DMS53 (cell line): ENCODE results near the gene MEIG1.
"Not testable (repeated sequence)": the region's sequence is repeated elsewhere in the genome, so short reads cannot be mapped to it uniquely, and the experiment has no call there.

Experiments used
- DNase-seq: peaks from one replicate; lab custom pipeline; 2025; lab: John Stamatoyannopoulos, UW

The MEIG1 gene, protein sequence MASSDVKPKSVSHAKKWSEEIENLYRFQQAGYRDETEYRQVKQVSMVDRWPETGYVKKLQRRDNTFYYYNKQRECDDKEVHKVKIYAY

DNA sequence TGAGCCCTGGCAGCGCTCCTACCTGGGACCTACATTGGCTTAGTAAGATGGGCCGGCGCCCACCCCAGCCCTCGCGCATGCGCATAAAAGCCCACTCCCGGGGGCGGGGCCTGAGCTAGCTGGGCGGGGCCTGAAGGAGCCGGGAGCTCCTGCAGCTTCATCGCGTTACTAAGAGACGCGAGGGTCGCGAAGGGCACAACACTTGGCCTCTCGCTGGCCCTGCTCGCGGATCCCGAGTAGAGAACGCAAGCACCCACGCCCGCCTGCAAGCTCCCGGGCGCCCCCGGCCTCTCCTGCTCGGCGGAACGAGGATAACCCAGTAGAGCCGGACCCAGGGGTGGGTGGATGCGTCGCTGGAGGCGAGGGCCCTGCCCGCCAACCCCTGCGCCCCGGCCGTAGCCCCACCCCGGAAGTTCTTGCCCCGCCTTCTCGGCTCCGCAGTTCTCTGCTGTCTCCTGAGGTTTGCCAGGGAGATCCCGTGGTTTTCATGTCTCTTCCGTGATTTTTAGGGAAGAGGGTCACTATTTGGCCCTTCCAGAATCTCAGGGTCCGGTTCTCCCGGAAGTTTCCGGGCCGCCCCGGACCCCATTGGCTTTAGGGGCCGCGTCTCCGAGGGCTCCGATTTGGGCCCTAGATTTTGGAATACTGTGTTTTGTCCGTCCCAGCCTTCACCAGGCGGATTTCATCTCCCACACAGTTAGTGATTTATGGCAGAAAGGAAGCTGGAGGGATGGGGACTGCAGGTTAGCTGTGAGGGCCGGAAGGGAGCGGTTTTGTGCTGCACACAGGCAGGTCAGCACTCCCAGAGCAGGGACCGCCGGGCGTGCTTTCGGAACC, at the start of gene MEIG1:
Gene MEIG1, plus strand, starts transcription at position 168 of the 837 bp plus-strand sequence. CDS start 7,081 bp downstream, outside the sequence.
- DNase-seq: peak; percentile 99

DNA sequence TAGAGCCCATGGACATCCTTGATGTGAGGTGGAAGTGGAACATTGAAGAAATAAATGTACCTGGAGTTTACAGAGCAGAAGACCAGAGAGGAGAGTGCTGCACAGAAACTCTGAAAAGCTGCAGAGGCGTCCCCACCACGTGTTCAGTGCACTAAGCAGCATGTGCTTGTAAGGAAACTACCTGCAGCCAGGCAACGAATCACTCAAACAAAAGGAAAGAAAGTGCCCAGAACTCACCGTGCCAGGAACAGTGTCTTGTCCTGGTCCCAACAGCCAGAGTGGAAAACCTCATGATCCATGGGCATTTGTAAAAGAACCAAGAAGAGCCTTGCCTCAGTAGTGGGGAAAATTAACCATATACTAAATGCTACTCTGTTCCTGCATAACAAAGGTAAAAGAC, 48.2 kb upstream of the MEIG1 start:
- no peak for DNase-seq

DNA sequence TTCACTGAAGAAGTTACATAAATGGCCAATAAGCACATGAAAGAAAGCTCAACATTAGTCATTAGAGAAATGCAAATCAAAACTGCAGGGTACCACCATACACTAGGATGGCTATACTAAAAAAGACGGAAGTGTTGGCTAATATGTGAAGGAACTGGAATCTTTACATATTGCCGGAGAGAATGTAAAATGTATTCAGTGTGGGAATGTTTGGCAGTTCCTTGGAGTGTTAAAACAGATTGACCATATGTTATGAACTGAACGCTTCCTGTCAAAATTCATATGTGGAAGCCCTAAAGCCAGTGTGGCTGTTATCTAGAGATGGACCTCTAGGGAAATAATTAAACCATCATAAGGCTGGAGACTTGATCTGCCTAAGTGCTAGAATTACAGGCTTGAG, 47.4 kb upstream of the MEIG1 start:
- DNase-seq: no peak

DNA sequence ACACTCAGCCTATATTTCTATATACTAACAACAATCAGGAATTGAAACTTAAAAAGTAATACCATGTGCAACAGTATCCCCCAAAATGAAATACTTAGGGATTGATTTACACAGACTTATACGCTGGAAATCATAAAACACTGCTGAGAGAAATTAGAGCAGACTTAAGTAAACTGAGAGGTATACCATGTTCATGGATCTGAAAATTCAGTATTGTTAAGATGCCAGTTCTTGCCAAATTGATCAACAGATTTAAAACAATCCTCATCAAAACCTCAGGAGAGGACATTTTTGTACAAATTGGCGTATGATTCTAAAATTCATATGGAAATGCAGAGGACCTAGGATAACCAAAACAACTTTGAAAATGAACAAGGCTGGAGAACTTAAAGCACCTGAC, 42.6 kb upstream of the MEIG1 start:
- DNase-seq: no peak

DNA sequence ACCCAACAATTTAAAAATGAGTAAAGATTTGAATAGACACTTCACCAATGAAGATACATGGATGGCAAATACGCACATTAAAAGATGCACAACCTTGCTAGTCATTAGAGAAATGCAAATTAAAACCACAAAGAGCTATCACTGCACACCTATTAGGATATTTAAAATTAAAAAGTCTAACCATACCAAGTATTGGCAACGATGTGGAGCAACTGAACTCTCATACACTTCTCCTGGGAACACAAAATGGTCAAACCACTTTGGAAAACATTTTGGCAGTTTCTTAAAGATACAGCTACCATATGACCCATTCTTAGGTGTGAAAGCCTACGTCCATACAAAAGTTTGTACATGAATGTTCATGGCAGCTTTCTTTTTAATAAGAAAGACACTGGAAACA, 41.4 kb upstream of the MEIG1 start:
- DNase-seq: no peak

DNA sequence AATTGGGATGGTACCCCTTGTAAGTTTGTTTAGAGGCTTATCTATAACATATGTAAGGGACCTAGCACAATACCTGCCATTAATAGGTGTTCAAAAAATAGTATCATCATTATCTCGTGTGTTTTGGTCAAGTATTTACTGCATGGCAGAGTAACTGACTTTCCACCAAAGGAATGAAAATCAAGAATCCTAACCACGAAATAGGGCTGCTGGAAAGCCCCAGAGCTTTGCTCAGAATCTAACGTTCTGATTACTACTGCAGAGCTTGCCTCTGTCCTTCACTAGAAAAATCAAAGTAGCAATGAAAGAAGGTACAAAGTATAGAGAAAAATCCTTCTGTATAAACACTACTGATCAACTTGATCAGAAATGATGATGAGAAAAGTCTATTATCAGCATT, 40.2 kb upstream of the MEIG1 start:
- no peak for DNase-seq

DNA sequence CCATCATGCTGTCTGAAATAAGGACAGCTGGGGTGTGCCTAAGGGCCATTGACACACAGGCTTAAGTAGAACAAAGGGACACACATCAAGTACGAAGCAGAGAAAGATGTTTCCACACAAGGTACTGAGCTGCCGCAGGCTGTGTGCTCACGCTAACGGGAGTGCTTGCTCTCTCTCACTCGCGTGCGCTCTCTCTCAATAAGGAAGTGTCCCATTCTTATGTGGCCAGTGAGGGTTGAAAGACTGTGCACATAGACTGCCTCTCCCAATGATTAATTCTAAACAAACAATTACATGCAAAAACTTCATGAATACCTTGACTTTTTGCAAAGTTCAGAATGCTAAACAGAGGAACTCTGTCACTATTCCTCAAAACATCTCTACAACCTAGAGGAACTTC, 35.2 kb upstream of the MEIG1 start:
- peak; percentile 52 for DNase-seq

DNA sequence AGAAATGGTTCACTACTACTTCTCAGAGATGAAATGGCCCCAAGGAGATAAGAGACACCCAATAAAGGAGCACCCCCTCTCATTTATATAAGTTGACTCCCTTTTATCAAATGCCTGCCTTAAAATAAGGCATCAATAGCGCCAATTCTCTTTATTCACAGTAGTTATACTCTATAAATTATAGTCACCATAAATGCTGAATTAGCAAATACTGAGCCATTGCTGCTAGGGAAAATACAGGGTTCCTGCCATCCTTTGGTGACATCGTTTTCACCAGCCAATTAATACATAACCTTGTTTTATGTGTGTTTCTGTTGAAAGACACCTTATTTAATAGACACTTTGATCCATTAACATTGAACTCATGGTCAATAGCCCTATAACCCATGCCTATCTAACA, 33.9 kb upstream of the MEIG1 start:
- no peak for DNase-seq

DNA sequence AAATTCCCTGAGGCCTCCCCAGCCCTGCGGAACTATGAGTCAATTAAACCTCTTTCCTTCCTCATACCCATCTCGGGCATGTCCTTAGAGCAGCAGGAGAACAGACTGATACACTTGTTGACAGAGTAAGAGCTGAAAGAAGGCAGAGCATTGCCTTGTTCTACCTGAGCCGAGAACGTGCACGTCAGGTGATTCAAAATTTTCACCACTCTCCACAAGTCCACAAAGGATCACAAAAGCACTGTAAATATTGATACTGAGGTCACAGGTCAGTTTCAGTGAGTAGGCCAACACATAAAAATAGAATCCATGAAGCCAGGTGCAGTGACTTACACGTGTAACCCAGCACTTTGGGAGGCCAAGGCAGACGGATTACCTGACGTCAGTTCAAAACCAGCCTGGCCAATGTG, 33.1 kb upstream of the MEIG1 start:
- peak; percentile 99 for DNase-seq

DNA sequence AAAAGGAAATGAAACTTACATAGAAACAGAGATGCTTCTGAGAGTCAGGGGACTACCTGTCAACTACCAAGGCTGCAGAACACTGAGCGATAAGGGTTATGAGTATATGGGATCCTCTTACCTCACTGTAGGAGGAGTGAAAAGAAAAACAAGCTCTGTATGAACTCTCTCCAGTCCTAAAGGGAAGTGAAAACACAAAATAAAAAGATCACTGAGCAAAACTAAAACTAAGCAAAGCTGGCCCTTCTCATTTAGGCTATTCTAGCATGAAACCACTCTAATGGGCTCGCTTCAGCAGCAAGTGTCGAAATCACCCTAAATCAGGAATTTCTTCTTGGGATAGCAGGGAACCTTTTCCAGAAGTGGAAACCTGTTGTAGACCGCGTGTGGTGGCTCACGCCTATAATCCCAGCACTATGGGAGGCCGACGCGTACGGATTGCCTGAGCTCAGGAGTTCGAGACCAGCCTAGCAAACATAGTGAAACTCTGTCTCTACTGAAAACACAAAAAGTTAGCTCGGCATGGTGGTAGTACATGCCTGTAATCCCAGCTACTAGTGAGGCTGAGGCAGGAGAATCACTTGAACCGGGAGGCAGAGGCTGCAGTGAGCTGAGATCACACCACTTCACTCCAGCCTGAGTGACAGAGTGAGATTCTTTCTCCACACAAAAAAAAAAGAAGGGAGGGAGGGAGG, 32.3 kb upstream of the MEIG1 start:
- DNase-seq: peak; percentile 55

DNA sequence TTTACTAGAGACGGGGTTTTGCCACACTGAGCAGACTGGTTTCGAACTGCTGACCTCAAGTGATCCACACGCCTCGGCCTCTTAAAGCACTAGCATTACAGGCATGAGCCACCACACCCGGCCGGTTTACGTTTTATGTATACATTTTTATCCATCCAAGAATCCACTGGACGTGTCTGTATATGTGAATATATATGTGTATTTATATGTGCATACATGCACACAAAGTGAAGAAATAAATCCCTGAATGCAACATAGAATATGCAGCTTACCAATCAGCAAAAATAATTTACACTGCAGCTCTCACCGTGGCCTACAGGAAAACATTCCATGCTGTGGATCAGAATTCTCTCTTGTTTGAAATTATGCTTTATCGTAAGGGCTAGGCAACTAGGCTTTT, 28.6 kb upstream of the MEIG1 start:
- DNase-seq: no peak

DNA sequence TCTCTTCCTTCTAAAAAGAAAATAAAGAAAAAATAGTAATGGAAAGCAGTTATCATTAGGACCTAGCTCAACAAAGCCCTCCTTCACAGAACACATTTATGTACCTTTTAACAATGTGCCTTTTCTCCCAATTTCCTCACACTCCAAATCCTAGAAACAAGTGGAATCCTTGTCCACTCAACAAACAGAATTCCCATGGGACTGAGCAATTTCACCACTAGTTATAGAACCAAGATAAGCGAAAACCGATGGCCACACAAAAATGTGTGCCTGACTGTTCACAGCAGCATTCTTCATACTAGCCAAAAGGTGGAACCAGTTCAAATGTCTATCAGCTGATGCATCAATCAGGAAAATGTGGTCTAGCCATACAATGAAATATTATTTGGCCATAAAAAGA, 22.6 kb upstream of the MEIG1 start:
- DNase-seq: no peak

DNA sequence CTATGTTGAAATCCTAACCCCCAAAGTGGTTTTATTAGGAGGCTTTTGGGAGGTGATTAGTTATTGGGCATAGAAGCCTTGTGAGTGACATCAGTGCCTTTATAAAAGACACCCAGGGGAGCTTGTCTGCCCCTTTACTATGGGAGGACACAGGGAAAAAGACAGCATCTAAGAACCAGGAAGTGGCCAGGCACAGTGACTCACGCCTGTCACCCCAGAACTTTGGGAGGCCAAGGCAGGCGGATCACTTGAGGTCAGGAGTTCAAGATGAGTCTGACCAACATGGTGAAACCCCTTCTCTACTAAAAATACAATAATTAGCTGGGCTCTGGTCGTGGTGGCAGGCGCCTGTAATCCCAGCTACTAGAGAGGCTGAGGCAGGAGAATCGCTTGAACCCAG, 20.2 kb upstream of the MEIG1 start:
- DNase-seq: not testable (repeated sequence)

DNA sequence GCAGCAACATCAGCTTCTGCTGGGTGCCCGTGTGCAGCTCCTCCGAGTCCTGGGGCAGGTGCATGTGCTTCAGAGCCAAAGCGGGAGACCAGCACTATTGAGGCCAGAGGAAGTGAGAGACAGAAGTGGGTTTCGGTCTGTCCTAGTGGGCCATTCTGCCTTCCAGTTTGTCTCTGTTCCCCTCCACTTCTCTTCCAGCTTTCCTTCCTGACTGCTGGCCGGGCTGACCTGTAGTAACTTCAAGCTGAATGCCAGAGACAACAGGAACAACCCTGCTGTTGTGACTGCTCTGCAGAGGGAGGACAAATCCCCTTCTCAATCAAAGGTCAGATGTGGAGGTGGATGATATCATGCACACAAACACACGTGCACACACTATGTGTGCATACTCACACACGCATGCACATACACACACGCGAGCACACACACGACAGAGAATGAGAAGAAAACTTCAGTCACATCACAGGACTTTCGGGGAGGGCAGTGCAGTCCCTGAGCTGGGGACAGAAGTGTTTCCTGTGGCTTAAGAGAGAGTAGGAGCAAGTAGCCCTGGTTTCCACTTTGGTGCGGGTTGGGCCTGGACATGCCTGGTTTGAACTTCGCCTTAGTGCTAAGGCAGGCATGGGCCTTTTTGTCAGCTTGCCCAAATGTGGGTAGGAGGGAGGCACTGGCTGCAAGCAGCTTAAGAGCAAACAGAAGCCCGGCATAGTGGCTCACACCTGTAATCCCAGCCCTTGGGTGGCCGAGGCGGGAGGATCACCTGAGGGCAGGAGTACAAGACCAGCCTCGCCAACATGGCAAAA, 16.8 kb upstream of the MEIG1 start:
- not testable (repeated sequence) for DNase-seq

DNA sequence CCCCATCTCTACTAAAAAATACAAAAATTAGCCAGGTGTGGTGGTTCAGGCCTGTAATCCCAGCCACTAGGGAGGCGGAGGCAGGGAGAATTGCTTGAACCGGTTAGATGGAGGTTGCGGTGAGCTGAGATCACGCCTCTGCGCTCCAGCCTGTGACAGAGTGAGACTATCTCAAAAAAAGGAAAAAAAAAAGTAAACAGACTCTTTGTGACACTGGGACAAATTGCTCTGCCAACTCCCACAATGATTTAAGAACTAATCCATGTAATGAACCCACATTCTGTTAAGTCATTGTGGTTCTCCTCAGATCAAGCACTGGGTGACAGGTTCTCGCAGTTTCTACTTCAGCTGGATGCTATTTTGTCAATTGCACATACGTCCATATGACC, 16.2 kb upstream of the MEIG1 start:
- not testable (repeated sequence) for DNase-seq

DNA sequence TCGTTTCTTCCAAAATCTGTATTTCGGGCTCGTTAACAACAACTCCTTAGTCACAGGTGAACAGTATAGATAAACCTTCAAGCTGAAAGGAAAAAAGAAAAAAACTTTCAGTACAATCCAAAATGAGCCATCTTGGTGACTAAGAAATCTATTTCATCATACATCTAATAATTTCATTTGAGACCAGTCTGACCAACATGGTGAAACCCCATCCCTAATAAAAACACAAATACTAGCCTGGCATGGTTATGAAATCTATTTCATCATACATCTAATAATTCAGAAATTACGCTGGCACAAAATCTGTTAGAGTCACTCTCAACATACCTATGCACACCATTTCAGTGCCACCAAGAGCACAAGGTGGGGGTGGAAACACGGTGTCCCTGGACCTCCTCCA, 14.1 kb upstream of the MEIG1 start:
- DNase-seq: no peak

DNA sequence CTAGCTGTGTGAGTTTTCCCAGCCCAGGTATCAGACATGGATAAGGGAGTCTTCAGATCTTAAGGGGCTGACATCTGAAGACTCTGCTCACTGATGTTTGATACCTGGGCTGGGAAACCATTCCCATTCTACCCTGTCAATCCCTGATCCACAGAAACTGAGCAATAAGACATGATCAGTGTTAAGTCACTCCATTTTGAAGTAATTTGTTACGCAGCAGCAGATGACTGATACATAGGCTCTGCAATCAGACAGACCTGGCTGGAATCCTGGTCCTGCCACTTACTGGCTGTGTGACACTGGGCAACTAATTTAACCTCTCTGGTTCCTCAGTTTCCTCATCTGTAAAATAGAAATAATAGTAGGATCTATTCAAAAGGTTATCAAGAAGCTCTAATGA, 11.9 kb upstream of the MEIG1 start:
- no peak for DNase-seq

DNA sequence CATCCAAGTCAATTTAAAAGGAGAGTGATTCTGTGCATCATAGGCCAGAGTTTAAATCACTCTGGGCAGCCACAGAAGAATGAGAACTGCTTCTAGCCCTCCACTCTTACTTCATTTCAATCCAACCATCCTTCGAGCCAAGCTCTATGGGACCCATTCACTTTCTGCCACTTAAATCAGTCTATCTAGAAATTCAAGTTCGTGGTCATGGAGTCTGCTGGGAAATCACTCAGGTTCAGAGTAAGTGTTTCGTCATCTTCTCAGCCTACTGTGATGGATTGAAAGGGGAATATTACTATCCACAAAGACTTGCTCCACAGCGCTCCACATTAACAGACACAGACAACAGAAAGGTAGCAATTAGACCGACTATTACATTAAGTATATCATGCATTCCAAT, 9.9 kb upstream of the MEIG1 start:
- DNase-seq: no peak

DNA sequence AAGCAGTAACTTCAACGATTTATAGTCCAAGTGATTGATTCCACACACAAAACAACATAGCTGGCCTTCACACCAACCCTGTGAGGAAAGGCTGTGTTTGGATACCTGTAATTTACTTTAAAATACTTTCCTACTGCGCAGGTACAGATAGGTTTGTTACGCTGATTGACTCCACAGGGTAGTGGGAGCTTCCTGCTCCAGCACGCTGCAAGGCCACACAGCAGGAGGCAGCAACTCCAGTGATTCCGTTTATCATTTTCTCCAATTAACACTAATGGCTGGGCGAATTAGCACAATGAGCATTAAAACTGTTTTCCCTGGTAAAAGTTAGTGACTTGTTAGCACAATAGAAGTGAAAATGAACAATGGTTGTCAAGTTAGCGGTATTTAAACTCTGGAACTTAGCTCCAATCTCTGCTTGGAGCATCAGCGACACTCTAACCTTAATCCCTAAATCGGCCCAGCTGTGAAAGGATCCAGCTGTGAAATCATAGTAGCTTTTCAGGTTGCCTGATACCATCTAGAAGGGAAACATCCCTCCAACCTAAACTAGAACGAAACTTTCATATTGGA, 6.3 kb upstream of the MEIG1 start:
- peak; percentile 55 for DNase-seq

DNA sequence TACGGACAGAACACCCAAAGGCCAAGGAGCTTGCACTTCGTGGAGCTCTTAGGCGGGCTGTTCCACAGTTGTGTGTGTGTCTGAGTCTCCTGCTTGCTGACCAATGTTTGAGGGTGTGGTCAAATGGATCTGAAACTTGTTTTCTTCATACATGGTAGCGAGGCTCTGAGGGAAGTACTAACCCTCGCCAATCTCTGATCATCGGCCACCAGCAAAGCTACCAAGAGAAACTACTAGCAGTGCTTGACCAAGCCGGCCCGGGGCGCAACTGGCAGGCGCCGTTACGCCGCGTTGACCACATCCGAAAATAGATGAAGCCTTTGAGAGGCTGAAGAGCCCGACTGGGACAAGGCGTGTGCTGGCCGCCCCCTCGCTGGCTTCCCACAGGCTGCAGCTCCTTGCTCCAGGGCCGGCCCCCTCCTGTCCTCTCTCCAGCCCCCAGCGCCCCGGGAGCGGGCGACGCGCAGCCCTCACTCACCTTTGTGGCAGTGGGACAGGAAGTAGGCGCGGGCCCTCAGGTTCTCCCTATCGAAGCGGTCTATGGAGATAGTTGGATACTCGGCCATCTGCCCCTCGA, 5.7 kb upstream of the MEIG1 start:
- DNase-seq: peak; percentile 87

DNA sequence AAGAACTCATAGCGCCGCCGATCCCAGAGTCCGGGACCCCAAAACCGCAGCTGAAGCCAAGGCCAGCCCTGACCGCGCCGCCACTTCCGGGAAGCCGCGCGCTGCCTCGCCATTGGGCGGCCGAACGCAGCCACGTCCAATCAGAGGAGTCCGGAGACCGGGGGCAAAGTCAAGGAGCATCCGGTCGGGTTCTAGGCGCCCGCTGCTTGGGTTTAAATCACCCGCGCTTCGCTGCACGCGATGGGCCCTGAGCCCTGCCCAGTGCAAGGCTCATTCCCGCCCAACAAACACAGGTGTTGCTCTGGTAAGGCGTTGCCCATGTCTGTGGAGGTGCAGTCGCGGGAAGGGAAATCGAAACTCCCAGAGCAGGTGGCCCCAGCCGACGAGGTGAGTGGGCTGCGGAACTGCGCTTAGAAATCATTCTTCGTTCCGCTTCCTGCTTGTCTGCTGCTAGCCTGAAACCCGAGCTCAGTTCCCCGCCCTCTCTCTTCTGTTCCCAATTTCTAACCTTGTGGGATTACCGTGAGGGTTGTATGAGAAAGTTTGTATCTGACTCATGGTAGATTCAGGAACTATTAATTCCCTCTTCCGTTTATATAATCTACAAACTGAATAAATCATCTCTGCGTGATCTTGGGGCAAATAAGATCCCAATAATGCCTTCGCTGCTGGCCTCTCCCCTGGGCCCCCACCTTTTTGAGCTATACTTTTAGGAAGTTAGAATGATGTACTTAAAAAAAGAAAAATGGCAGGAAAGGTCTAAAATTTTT, 5.0 kb upstream of the MEIG1 start, which contains the start of gene DCLRE1C:
Gene DCLRE1C, minus strand, starts transcription at position 96 of the 770 bp plus-strand sequence. Its CDS starts 86 bp downstream, at position 10.
- DNase-seq: peak; percentile 100
